ENCODE measurements around the gene KCNH1. TPM values are rescaled to one million over a fixed set of nuclear protein-coding genes. Genes with fewer than 3 reads are reported as not detected.

Gene KCNH1
- total RNA-seq, 1 donor from 2014 or later: not detected

GRCh38 chr1:210907251-210907805, 226.6 kb downstream of the KCNH1 start:
- peaks cover 14% of the 10 kb centered on the region for H3K4me1 ChIP-seq
- TF ChIP-seq CTCF (IDR thresholded peaks at IDR 0.05; ENCODE audit: borderline replicate concordance): no peak
- H3K27ac ChIP-seq (replicated peaks): no peak overlapping the region

GRCh38 chr1:210905944-210906453, 227.9 kb downstream of the KCNH1 start:
- peaks cover 14% of the 10 kb centered on the region for H3K4me1 ChIP-seq
- H3K27me3 ChIP-seq (ENCODE audit: low read depth): peaks cover 6% of the 10 kb centered on the region
- no peak for TF ChIP-seq CTCF (IDR thresholded peaks at IDR 0.05; ENCODE audit: borderline replicate concordance)
- no peak for DNase-seq
- H3K4me3 ChIP-seq: no peak overlapping the region
- intact Hi-C loops (cut with micrococcal nuclease): no loop called here
- H3K36me3 ChIP-seq: no peaks in the 10 kb centered on the region
- H3K9me3 ChIP-seq (replicated peaks): no peaks in the 10 kb centered on the region
- H3K27ac ChIP-seq (replicated peaks): no peak overlapping the region

More at GRCh38 chr1:210907251-210907805, 226.6 kb downstream of the KCNH1 start:
- H3K9me3 ChIP-seq (replicated peaks): no peaks in the 10 kb centered on the region
- H3K4me3 ChIP-seq: no peak overlapping the region
- H3K36me3 ChIP-seq: no peaks in the 10 kb centered on the region
- DNase-seq: no peak
- intact Hi-C loops (cut with micrococcal nuclease): no loop called here
- peaks cover 6% of the 10 kb centered on the region for H3K27me3 ChIP-seq (ENCODE audit: low read depth)

GRCh38 chr1:210905365-210905904, 228.5 kb downstream of the KCNH1 start:
- Histone ChIP-seq H3K27ac (replicated peaks) (no peak overlapping the region), H3K36me3 (no peaks in the 10 kb centered on the region), H3K27me3 (ENCODE audit: low read depth) (peaks cover 3% of the 10 kb centered on the region), H3K9me3 (replicated peaks) (no peaks in the 10 kb centered on the region), H3K4me3 (no peak overlapping the region), H3K4me1 (peaks cover 14% of the 10 kb centered on the region)
- DNase-seq: no peak
- TF ChIP-seq CTCF (IDR thresholded peaks at IDR 0.05; ENCODE audit: borderline replicate concordance): no peak
- intact Hi-C loops (cut with micrococcal nuclease): no loop called here

- H3K9me3 ChIP-seq (replicated peaks): no peaks in the 10 kb centered on the region
- no peak for DNase-seq
- H3K36me3 ChIP-seq: no peaks in the 10 kb centered on the region
- peaks cover 4% of the 10 kb centered on the region for H3K27me3 ChIP-seq (ENCODE audit: low read depth)
- H3K4me1 ChIP-seq: peaks cover 14% of the 10 kb centered on the region
- no peak for TF ChIP-seq CTCF (IDR thresholded peaks at IDR 0.05; ENCODE audit: borderline replicate concordance)
- H3K4me3 ChIP-seq: no peak overlapping the region
- intact Hi-C loops (cut with micrococcal nuclease): no loop called here
- no peak overlapping the region for H3K27ac ChIP-seq (replicated peaks)
Measured at GRCh38 chr1:210901981-210902770, 231.8 kb downstream of the KCNH1 start.

- DNase-seq: no peak
- intact Hi-C loops (cut with micrococcal nuclease): no loop called here
Measured at GRCh38 chr1:210900820-210901219, 233.1 kb downstream of the KCNH1 start.

More at GRCh38 chr1:210900820-210901219, 233.1 kb downstream of the KCNH1 start:
- H3K36me3 ChIP-seq: no peaks in the 10 kb centered on the region
- H3K27ac ChIP-seq (replicated peaks): no peak overlapping the region
- peaks cover 4% of the 10 kb centered on the region for H3K27me3 ChIP-seq (ENCODE audit: low read depth)
- H3K4me1 ChIP-seq: peaks cover under 1% of the 10 kb centered on the region
- no peaks in the 10 kb centered on the region for H3K9me3 ChIP-seq (replicated peaks)
- H3K4me3 ChIP-seq: no peak overlapping the region
- TF ChIP-seq CTCF (IDR thresholded peaks at IDR 0.05; ENCODE audit: borderline replicate concordance): no peak

Data from left ventricle myocardium inferior (tissue), 1 donor.